Left cardiac atrium (tissue), 2 donors: ENCODE data around the gene SARNP. TPM values are rescaled to one million over a fixed set of nuclear protein-coding genes. Genes with fewer than 3 reads are reported as not detected.

Experiments
- total RNA-seq, 2 donors: library from RNA; stranded (reverse); fragmentation: NEBNext Ultra II Directional; extraction: Animal tissue kit (Norgen Biotek cat#: 25700); gene quantifications; one replicate each; pipeline ENCODE4 v1.2.1, GENCODE V29; 2021
- donor health status: DM: no; HTN: yes; CAD: no; lungs with severe emphysema.
- donor health status: DM: yes; HTN: yes; CAD: no.

Gene SARNP
- total RNA-seq, 2 donors from 2014 or later = 42.9 to 50.1 TPM

Other genes with a start within 250 kb of the SARNP start
- not detected for gene OR2AP1, start 245.3 kb downstream of the SARNP start, total RNA-seq
- gene OR10P1, start 180.8 kb downstream of the SARNP start, total RNA-seq = under 1 TPM; 0.68 TPM
- 100 to 1,000 TPM; 395 to 448 TPM for gene ITGA7, start 109.8 kb downstream of the SARNP start, total RNA-seq
- gene BLOC1S1, start 101.7 kb downstream of the SARNP start, total RNA-seq = 100 to 1,000 TPM; 119 to 123 TPM
- gene RDH5, start 97.3 kb downstream of the SARNP start, total RNA-seq = 10 to 100 TPM; 29.5 to 38.1 TPM
- 1,000 to 10,000 TPM; 1,288 to 1,875 TPM for gene CD63, start 88.7 kb downstream of the SARNP start, total RNA-seq
- 10 to 100 TPM; 12.0 to 14.2 TPM for gene GDF11, start 74.6 kb downstream of the SARNP start, total RNA-seq
- 10 to 100 TPM; 21.4 to 24.0 TPM for gene ORMDL2, start 317 bp upstream of the SARNP start, total RNA-seq
- gene DNAJC14, start 11.9 kb upstream of the SARNP start, total RNA-seq = 10 to 100 TPM; 20.3 to 21.3 TPM
- gene MMP19, start 25.2 kb upstream of the SARNP start, total RNA-seq = 10 to 100 TPM; 11.1 to 23.3 TPM
- 10 to 100 TPM; 16.0 to 21.2 TPM for gene PYM1, start 110.2 kb upstream of the SARNP start, total RNA-seq
- gene DGKA, start 113.4 kb upstream of the SARNP start, total RNA-seq = 10 to 100 TPM; 17.3 to 19.8 TPM
- gene PMEL, start 148.3 kb upstream of the SARNP start, total RNA-seq = under 1 TPM; 0.65 to 0.81 TPM
- 10 to 100 TPM; 14.1 to 18.2 TPM for gene CDK2, start 149.1 kb upstream of the SARNP start, total RNA-seq
- gene RAB5B, start 156.4 kb upstream of the SARNP start, total RNA-seq = 100 to 1,000 TPM; 105 to 114 TPM
- 10 to 100 TPM; 20.3 to 29.8 TPM for gene SUOX, start 179.6 kb upstream of the SARNP start, total RNA-seq
- 1 to 10 TPM; 6.2 to 6.7 TPM for gene IKZF4, start 203.3 kb upstream of the SARNP start, total RNA-seq
- 10 to 100 TPM; 28.5 to 47.1 TPM for gene RPS26, start 224.2 kb upstream of the SARNP start, total RNA-seq